ENCODE results near the gene TFIP11.

- TF ChIP-seq MED8 (CRISPR knock-in tag; IDR thresholded peaks at IDR 0.05; ENCODE audit: insufficient replicate concordance) (no peak), CTCF (CRISPR knock-in tag; IDR thresholded peaks at IDR 0.05) (no peak), RNF2 (conservative IDR thresholded peaks at IDR 0.05; ENCODE audit: low read depth) (no peak), KDM1A (CRISPR knock-in tag; IDR thresholded peaks at IDR 0.05) (no peak), POLR2AphosphoS5 (IDR thresholded peaks at IDR 0.05; ENCODE audit: low read depth, low read length) (no peak), HMG20B (CRISPR knock-in tag; conservative IDR thresholded peaks at IDR 0.05) (no peak), ZNF780A (CRISPR knock-in tag; IDR thresholded peaks at IDR 0.05) (no peak)
Measured at GRCh38 chr22:26544489-26544888, 32.2 kb upstream of the TFIP11 start.

Data from HepG2 (cell line).